Parathyroid adenoma (tissue), 2 donors: ENCODE measurements around the gene RNF208.
A peak's percentile ranks its signal among the peaks of the same experiment; 100 is the strongest.

ENCODE experiments used
- H2AFZ ChIP-seq: fragments of 300-600 bp; sonication (generic); one replicate; pipeline ENCODE4 v1.7.0; 2017; ENCODE audit warnings: antibody characterized with exemption, mild to moderate bottlenecking
- H3K27ac ChIP-seq: fragments of 300-600 bp; sonication (generic); one replicate; pipeline ENCODE4 v1.7.0; 2017
- H3K27me3 ChIP-seq: fragments of 300-600 bp; sonication (generic); one replicate; pipeline ENCODE4 v1.7.0; 2017; ENCODE audit warnings: low read length; ENCODE audit not compliant: control insufficient read depth, insufficient read depth
- H3K36me3 ChIP-seq: fragments of 300-600 bp; sonication (generic); one replicate; pipeline ENCODE4 v1.7.0; 2017; ENCODE audit warnings: low read length; ENCODE audit not compliant: control insufficient read depth, insufficient read depth
- H3K4me1 ChIP-seq: fragments of 300-600 bp; sonication (generic); one replicate; pipeline ENCODE4 v1.7.0; 2017; ENCODE audit warnings: control low read depth
- H3K4me2 ChIP-seq: fragments of 300-600 bp; sonication (generic); one replicate; pipeline ENCODE4 v1.7.0; 2017; ENCODE audit warnings: low read length
- H3K4me3 ChIP-seq: fragments of 300-600 bp; sonication (generic); one replicate; pipeline ENCODE4 v1.7.0; 2017; ENCODE audit warnings: low read depth, low read length
- H3K79me2 ChIP-seq: fragments of 300-600 bp; sonication (generic); one replicate; pipeline ENCODE4 v1.7.0; 2017; ENCODE audit warnings: control low read depth
- H3K9ac ChIP-seq: fragments of 300-600 bp; sonication (generic); one replicate; pipeline ENCODE4 v1.7.0; 2017; ENCODE audit warnings: mild to moderate bottlenecking
- H3K9me3 ChIP-seq: fragments of 300-600 bp; sonication (generic); one replicate; pipeline ENCODE4 v1.7.0; 2017; ENCODE audit warnings: low read length; ENCODE audit not compliant: control insufficient read depth
- TF ChIP-seq, protein P1 (sequence below): fragments of 300-600 bp; sonication (generic); IDR thresholded peaks from one replicate; pipeline ENCODE4 v1.7.0; 2017; ENCODE audit warnings: antibody characterized with exemption, mild to moderate bottlenecking
- donor health status: primary hyperparathyroidism.

RNF208 gene

GRCh38 chr9:137268538-137269201 is 46.6 kb upstream of the RNF208 start:
- H3K4me3 ChIP-seq, result no peak overlapping the region
- peak overlapping the region; percentile 24 for H3K27ac ChIP-seq
- H2AFZ ChIP-seq, result no peak overlapping the region
- TF ChIP-seq, protein P1, sequence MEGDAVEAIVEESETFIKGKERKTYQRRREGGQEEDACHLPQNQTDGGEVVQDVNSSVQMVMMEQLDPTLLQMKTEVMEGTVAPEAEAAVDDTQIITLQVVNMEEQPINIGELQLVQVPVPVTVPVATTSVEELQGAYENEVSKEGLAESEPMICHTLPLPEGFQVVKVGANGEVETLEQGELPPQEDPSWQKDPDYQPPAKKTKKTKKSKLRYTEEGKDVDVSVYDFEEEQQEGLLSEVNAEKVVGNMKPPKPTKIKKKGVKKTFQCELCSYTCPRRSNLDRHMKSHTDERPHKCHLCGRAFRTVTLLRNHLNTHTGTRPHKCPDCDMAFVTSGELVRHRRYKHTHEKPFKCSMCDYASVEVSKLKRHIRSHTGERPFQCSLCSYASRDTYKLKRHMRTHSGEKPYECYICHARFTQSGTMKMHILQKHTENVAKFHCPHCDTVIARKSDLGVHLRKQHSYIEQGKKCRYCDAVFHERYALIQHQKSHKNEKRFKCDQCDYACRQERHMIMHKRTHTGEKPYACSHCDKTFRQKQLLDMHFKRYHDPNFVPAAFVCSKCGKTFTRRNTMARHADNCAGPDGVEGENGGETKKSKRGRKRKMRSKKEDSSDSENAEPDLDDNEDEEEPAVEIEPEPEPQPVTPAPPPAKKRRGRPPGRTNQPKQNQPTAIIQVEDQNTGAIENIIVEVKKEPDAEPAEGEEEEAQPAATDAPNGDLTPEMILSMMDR, result no peak
- H3K9me3 ChIP-seq, result no peaks in the 10 kb centered on the region
- H3K4me1 ChIP-seq, result peaks cover 4% of the 10 kb centered on the region
- H3K9ac ChIP-seq, result no peak overlapping the region
- H3K36me3 ChIP-seq, result no peaks in the 10 kb centered on the region
- peak overlapping the region; percentile 28 for H3K4me2 ChIP-seq
- H3K27me3 ChIP-seq, result no peaks in the 10 kb centered on the region
- H3K79me2 ChIP-seq, result no peaks in the 10 kb centered on the region

DNA sequence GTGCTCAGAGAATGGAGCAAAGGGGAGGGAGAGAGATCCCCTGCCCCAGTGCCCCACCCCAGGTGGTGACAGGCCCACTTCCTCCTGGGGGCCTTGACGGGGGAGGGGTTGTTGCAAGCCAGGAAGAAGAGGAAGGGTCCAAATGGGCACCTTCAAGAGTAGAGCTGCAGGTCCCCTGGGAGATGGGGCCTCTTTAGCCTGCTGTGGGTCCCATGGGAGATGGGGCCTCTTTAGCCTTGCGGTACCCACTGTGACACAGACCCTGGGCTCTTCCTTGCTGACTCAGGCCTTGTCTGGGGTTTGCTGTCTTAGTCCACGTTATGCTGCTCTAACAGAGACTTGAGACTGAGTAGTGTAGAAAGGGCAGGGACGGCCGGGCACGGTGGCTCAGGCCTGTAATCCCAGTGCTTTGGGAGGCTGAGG is 45.9 kb upstream of the RNF208 start:
- H3K36me3 ChIP-seq, result no peaks in the 10 kb centered on the region
- TF ChIP-seq, protein P1, result no peak
- peaks cover 4% of the 10 kb centered on the region for H3K4me1 ChIP-seq
- no peak overlapping the region for H3K9ac ChIP-seq
- H3K27me3 ChIP-seq, result no peaks in the 10 kb centered on the region
- no peaks in the 10 kb centered on the region for H3K9me3 ChIP-seq
- H3K27ac ChIP-seq, result no peak overlapping the region
- H3K4me3 ChIP-seq, result no peak overlapping the region
- H2AFZ ChIP-seq, result no peak overlapping the region
- no peaks in the 10 kb centered on the region for H3K79me2 ChIP-seq
- H3K4me2 ChIP-seq, result no peak overlapping the region

GRCh38 chr9:137266585-137267453 is 44.8 kb upstream of the RNF208 start:
- H3K9me3 ChIP-seq, result no peaks in the 10 kb centered on the region
- no peak overlapping the region for H3K9ac ChIP-seq
- peaks cover 4% of the 10 kb centered on the region for H3K4me1 ChIP-seq
- no peaks in the 10 kb centered on the region for H3K27me3 ChIP-seq
- H2AFZ ChIP-seq, result no peak overlapping the region
- H3K4me2 ChIP-seq, result no peak overlapping the region
- no peak overlapping the region for H3K27ac ChIP-seq
- H3K4me3 ChIP-seq, result no peak overlapping the region
- TF ChIP-seq, protein P1, result no peak
- no peaks in the 10 kb centered on the region for H3K79me2 ChIP-seq
- H3K36me3 ChIP-seq, result no peaks in the 10 kb centered on the region

DNA sequence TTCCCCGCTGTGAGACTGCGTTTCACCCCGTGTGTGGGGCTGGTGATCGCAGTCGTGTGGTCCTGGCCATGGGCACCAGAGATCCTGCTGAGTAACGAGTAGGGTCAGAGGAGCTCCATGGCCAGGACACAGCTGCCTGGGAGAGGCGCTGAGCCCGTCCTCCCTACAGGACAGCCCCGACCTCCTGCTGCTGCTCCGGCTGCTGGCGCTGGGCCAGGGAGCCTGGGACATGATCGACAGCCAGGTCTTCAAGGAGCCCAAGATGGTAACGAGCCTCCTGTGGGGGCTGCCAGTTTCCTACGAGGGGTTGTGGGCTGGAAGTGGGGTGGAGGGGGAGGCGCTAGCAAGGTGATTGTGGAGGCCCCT is 44.1 kb upstream of the RNF208 start:
- no peaks in the 10 kb centered on the region for H3K27me3 ChIP-seq
- H3K36me3 ChIP-seq, result no peaks in the 10 kb centered on the region
- no peak overlapping the region for H3K4me2 ChIP-seq
- no peaks in the 10 kb centered on the region for H3K79me2 ChIP-seq
- H3K4me1 ChIP-seq, result peaks cover 4% of the 10 kb centered on the region
- no peak overlapping the region for H3K4me3 ChIP-seq
- H2AFZ ChIP-seq, result no peak overlapping the region
- no peaks in the 10 kb centered on the region for H3K9me3 ChIP-seq
- TF ChIP-seq, protein P1, result no peak
- H3K9ac ChIP-seq, result no peak overlapping the region
- no peak overlapping the region for H3K27ac ChIP-seq
